Measurements from ENCODE around the gene NLRP3.

The NLRP3 gene

GRCh38 chr1:247487057-247487456 lies 71.1 kb downstream of the NLRP3 start:
- TF ChIP-seq TAF1 (IDR thresholded peaks at IDR 0.05; ENCODE audit: borderline replicate concordance, low read depth, low read length) (no peak), POLR2A (IDR thresholded peaks at IDR 0.05; ENCODE audit: low read depth, low read length) (no peak), POLR2AphosphoS5 (IDR thresholded peaks at IDR 0.05; ENCODE audit: low read depth, low read length) (no peak)
- DNase-seq (ENCODE audit: insufficient read length) (peak; percentile 23), FAIRE-seq (peak; percentile 70)

- DNase-seq (ENCODE audit: insufficient read length): no peak
- TF ChIP-seq POLR2A (IDR thresholded peaks at IDR 0.05; ENCODE audit: low read depth, low read length): no peak
- no peak for TF ChIP-seq TAF1 (IDR thresholded peaks at IDR 0.05; ENCODE audit: borderline replicate concordance, low read depth, low read length)
- TF ChIP-seq POLR2AphosphoS5 (IDR thresholded peaks at IDR 0.05; ENCODE audit: low read depth, low read length): no peak
- no peak for FAIRE-seq
Measured at GRCh38 chr1:247491328-247491727, 75.4 kb downstream of the NLRP3 start.

GRCh38 chr1:247493106-247493505 lies 77.1 kb downstream of the NLRP3 start:
- DNase-seq (ENCODE audit: insufficient read length) (no peak), FAIRE-seq (no peak)

GRCh38 chr1:247494767-247495166 lies 78.8 kb downstream of the NLRP3 start:
- TF ChIP-seq POLR2A (IDR thresholded peaks at IDR 0.05; ENCODE audit: low read depth, low read length): no peak
- TF ChIP-seq TAF1 (IDR thresholded peaks at IDR 0.05; ENCODE audit: borderline replicate concordance, low read depth, low read length): no peak
- TF ChIP-seq POLR2AphosphoS5 (IDR thresholded peaks at IDR 0.05; ENCODE audit: low read depth, low read length): no peak
- DNase-seq (ENCODE audit: insufficient read length) (no peak), FAIRE-seq (no peak)

More at GRCh38 chr1:247493106-247493505, 77.1 kb downstream of the NLRP3 start:
- TF ChIP-seq POLR2A (IDR thresholded peaks at IDR 0.05; ENCODE audit: low read depth, low read length) (no peak), POLR2AphosphoS5 (IDR thresholded peaks at IDR 0.05; ENCODE audit: low read depth, low read length) (no peak), TAF1 (IDR thresholded peaks at IDR 0.05; ENCODE audit: borderline replicate concordance, low read depth, low read length) (no peak)

GRCh38 chr1:247496581-247497285 lies 80.8 kb downstream of the NLRP3 start:
- FAIRE-seq (no peak), DNase-seq (ENCODE audit: insufficient read length) (no peak)
- TF ChIP-seq POLR2AphosphoS5 (IDR thresholded peaks at IDR 0.05; ENCODE audit: low read depth, low read length) (no peak), POLR2A (IDR thresholded peaks at IDR 0.05; ENCODE audit: low read depth, low read length) (no peak), TAF1 (IDR thresholded peaks at IDR 0.05; ENCODE audit: borderline replicate concordance, low read depth, low read length) (no peak)
